ENCODE data around the gene DIS3L2. TPM values are rescaled to one million over a fixed set of nuclear protein-coding genes. Genes with fewer than 3 reads are reported as not detected.

The DIS3L2 gene
- total RNA-seq, 1 donor from 2014 or later = 42.1 TPM

DNA sequence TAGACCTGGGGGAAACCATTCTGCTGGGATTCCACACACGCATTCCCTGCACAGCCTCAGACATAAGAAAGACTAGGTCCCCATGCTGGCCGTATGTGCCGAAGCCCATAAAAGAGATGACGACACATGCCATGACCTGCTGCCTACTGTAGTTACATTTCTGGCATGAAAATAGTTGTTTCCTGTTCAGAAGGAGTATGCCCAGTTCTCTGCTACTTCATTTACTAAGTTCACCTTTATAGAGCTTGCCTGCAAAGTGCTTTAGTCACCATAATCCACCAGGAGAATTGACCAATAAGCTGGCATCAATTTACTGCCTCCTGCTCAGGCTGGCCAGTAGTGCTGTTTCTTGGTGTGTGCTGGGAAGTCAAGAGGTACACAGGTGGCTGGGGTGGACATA is 266.8 kb downstream of the DIS3L2 start:
- Mint-ChIP-seq H3K27ac (ENCODE audit: unreplicated experiment) (no peak overlapping the region), H3K9me3 (ENCODE audit: unreplicated experiment) (no peaks in the 10 kb centered on the region), H3K27me3 (ENCODE audit: unreplicated experiment) (no peaks in the 10 kb centered on the region), H3K4me3 (ENCODE audit: unreplicated experiment) (no peak overlapping the region), H3K4me1 (ENCODE audit: low read depth, unreplicated experiment) (peaks cover 8% of the 10 kb centered on the region), H3K36me3 (ENCODE audit: unreplicated experiment) (peaks cover 4% of the 10 kb centered on the region)
- DNase-seq = no peak
- TF ChIP-seq, protein P1, sequence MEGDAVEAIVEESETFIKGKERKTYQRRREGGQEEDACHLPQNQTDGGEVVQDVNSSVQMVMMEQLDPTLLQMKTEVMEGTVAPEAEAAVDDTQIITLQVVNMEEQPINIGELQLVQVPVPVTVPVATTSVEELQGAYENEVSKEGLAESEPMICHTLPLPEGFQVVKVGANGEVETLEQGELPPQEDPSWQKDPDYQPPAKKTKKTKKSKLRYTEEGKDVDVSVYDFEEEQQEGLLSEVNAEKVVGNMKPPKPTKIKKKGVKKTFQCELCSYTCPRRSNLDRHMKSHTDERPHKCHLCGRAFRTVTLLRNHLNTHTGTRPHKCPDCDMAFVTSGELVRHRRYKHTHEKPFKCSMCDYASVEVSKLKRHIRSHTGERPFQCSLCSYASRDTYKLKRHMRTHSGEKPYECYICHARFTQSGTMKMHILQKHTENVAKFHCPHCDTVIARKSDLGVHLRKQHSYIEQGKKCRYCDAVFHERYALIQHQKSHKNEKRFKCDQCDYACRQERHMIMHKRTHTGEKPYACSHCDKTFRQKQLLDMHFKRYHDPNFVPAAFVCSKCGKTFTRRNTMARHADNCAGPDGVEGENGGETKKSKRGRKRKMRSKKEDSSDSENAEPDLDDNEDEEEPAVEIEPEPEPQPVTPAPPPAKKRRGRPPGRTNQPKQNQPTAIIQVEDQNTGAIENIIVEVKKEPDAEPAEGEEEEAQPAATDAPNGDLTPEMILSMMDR (IDR thresholded peaks at IDR 0.05; ENCODE audit: partially characterized antibody, unreplicated experiment) = no peak

GRCh38 chr2:232228971-232229894 is 267.7 kb downstream of the DIS3L2 start:
- H3K4me1 Mint-ChIP-seq (ENCODE audit: low read depth, unreplicated experiment) = peaks cover 8% of the 10 kb centered on the region
- no peak overlapping the region for H3K27ac Mint-ChIP-seq (ENCODE audit: unreplicated experiment)
- DNase-seq = no peak
- no peaks in the 10 kb centered on the region for H3K27me3 Mint-ChIP-seq (ENCODE audit: unreplicated experiment)
- no peak overlapping the region for H3K4me3 Mint-ChIP-seq (ENCODE audit: unreplicated experiment)
- TF ChIP-seq, protein P1 (IDR thresholded peaks at IDR 0.05; ENCODE audit: partially characterized antibody, unreplicated experiment) = no peak
- peaks cover 4% of the 10 kb centered on the region for H3K36me3 Mint-ChIP-seq (ENCODE audit: unreplicated experiment)
- H3K9me3 Mint-ChIP-seq (ENCODE audit: unreplicated experiment) = no peaks in the 10 kb centered on the region

DNA sequence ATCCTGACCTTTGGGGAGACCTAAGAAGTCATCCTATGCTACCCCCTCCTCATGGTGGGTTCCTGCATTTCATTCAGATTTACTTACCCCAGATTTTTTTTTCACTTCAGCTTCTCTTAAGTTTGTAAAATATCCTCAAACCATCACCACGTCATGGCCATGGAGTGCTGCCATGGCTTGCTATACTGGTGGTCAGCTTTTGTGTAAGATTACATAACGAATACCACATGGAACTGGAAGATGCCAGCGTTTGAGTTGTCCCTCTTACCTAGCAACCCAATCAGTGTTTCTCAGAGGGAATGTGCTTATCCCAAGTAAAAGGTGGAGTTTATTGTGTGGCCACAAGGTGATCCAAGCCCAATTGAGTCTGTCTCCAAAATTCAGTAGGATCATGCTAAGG is 268.4 kb downstream of the DIS3L2 start:
- Mint-ChIP-seq H3K9me3 (ENCODE audit: unreplicated experiment) (no peaks in the 10 kb centered on the region), H3K4me1 (ENCODE audit: low read depth, unreplicated experiment) (peaks cover 8% of the 10 kb centered on the region), H3K27me3 (ENCODE audit: unreplicated experiment) (no peaks in the 10 kb centered on the region), H3K36me3 (ENCODE audit: unreplicated experiment) (peaks cover 4% of the 10 kb centered on the region), H3K4me3 (ENCODE audit: unreplicated experiment) (no peak overlapping the region), H3K27ac (ENCODE audit: unreplicated experiment) (no peak overlapping the region)
- TF ChIP-seq, protein P1 (IDR thresholded peaks at IDR 0.05; ENCODE audit: partially characterized antibody, unreplicated experiment) = no peak
- DNase-seq = no peak

DNA sequence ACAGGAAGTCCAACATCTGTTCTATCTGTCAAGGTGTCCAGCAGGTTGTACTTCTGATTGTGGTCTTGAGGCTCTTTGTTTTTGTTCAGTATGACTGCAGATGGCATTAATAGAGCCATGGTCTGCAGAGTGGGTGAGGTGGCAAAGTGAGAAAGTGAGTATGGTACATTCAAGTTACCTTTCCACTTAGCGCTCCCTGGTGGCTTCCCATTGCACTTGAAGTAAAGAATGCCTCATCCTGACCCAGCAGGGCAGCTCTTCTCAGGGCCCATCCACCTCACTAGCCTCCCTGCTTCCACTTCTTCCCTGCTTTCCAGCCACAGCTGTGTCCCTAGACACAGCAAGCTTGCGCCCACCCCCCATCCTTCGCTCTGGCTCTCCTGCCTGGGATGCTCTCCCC is 269.0 kb downstream of the DIS3L2 start:
- TF ChIP-seq, protein P1 (IDR thresholded peaks at IDR 0.05; ENCODE audit: partially characterized antibody, unreplicated experiment) = no peak
- H3K9me3 Mint-ChIP-seq (ENCODE audit: unreplicated experiment) = no peaks in the 10 kb centered on the region
- peaks cover 8% of the 10 kb centered on the region for H3K4me1 Mint-ChIP-seq (ENCODE audit: low read depth, unreplicated experiment)
- no peaks in the 10 kb centered on the region for H3K27me3 Mint-ChIP-seq (ENCODE audit: unreplicated experiment)
- peak; percentile 36 for DNase-seq
- peaks cover 4% of the 10 kb centered on the region for H3K36me3 Mint-ChIP-seq (ENCODE audit: unreplicated experiment)
- H3K4me3 Mint-ChIP-seq (ENCODE audit: unreplicated experiment) = no peak overlapping the region
- H3K27ac Mint-ChIP-seq (ENCODE audit: unreplicated experiment) = no peak overlapping the region

- H3K27me3 Mint-ChIP-seq (ENCODE audit: unreplicated experiment) = no peaks in the 10 kb centered on the region
- TF ChIP-seq, protein P1 (IDR thresholded peaks at IDR 0.05; ENCODE audit: partially characterized antibody, unreplicated experiment) = no peak
- no peak for DNase-seq
- peaks cover 4% of the 10 kb centered on the region for H3K36me3 Mint-ChIP-seq (ENCODE audit: unreplicated experiment)
- H3K27ac Mint-ChIP-seq (ENCODE audit: unreplicated experiment) = no peak overlapping the region
- no peak overlapping the region for H3K4me3 Mint-ChIP-seq (ENCODE audit: unreplicated experiment)
- peaks cover 8% of the 10 kb centered on the region for H3K4me1 Mint-ChIP-seq (ENCODE audit: low read depth, unreplicated experiment)
- H3K9me3 Mint-ChIP-seq (ENCODE audit: unreplicated experiment) = no peaks in the 10 kb centered on the region
These were observed 270.0 kb downstream of the DIS3L2 start for GRCh38 chr2:232231554-232231953.
